T-helper 1 cell treated with Interleukin-12 subunit alpha and Interleukin-12 subunit beta and Interleukin-4 antibody, amounts not matched to agents 30 μg/mL and 1 μg/mL, for 36 hours (primary cell): ENCODE results near the gene RNF123.

Experiments used
- H3K27ac Mint-ChIP-seq: one replicate; pipeline ENCODE4 v1.8.0; 2021; ENCODE audit warnings: mild to moderate bottlenecking, mixed read lengths
- H3K27me3 Mint-ChIP-seq: one replicate; pipeline ENCODE4 v1.8.0; 2021; ENCODE audit warnings: low read depth, mixed read lengths
- H3K36me3 Mint-ChIP-seq: one replicate; pipeline ENCODE4 v1.8.0; 2021; ENCODE audit warnings: low read depth, mixed read lengths
- H3K4me1 Mint-ChIP-seq: one replicate; pipeline ENCODE4 v1.8.0; 2021; ENCODE audit warnings: low read depth, mixed read lengths
- H3K4me3 Mint-ChIP-seq: one replicate; pipeline ENCODE4 v1.8.0; 2021; ENCODE audit warnings: mild to moderate bottlenecking, moderate library complexity, mixed read lengths
- H3K9me3 Mint-ChIP-seq: one replicate; pipeline ENCODE4 v1.8.0; 2021; ENCODE audit warnings: mixed read lengths

Gene RNF123

DNA sequence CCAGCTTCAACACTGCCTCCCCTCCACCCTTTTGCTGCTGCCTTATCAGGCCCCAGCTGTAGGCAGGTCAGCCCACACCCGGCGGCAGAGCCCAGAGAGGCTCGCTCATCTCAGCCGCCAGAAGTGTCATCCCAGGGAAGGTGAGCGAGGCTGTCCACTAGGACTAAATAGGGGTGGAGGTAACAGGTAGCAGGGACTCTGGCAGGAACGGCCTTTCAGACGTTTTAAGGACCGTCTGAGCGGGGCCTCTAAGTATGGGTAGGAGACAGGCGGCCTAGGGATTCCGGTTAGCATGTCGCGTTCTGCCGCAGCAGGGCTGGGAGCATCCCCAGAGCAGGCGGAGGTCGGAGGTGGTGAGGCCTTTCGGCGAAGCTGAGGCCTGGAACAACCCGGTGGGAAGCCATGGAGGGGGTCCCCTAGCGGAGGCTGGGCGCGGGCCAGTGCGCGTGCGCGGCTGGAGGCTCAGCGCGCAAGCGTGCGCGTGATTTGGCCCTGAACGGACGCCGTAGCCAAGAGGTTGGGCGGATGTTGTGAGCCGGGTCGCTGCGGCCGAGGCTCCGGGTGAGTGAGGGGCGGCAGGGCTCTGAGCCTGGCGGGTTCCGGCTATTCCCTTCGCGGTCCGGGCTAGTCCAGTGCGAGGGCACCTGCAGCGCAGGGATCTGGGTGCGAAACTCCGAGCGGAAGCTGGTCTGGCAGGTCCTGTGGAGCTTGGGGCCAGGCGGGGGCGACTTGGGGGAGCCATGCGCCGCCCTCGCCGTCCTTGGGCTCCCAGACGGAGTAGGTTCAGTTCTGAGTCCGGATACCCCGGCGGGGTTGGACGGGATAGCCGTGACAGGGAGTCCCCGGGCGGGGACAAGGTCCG, at the start of gene RNF123, which contains the start of gene MST1:
TSS of gene RNF123 (plus strand) at position 512 of the 862 bp plus-strand sequence. CDS start 1,609 bp downstream, outside the sequence.
TSS of gene MST1 (minus strand) at position 429 of the 862 bp plus-strand sequence. CDS start 783 bp downstream, outside the sequence.
- Mint-ChIP-seq H3K9me3 (no peaks in the 10 kb centered on the region), H3K4me3 (peak within 1 kb of the TSS; percentile 95), H3K27ac (peak within 1 kb of the TSS; percentile 82), H3K36me3 (peaks cover 2% of the 10 kb centered on the region), H3K27me3 (no peaks in the 10 kb centered on the region), H3K4me1 (peaks cover 20% of the 10 kb centered on the region)

DNA sequence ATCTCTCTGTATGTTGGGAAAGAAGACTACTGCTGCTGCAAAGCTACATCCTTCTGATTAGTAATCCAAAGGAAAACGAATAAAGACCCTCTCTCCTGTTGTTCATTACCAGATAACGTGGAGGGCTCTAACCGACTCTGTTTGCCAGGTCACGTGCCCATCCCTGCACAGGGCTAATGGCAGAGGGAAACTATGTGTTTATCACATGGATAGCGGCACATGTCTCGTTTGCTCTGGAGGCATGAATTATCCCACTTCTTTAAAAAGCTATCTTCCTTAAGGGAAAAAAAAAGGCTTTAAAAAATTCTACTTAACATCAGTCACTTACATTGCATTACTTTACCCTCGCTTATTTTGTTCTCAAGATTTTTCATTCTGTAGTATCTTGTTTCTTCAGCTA, 48.1 kb upstream of the RNF123 start:
- no peaks in the 10 kb centered on the region for H3K9me3 Mint-ChIP-seq
- H3K27me3 Mint-ChIP-seq = peaks cover 9% of the 10 kb centered on the region
- no peaks in the 10 kb centered on the region for H3K36me3 Mint-ChIP-seq
- H3K4me1 Mint-ChIP-seq = peaks cover 4% of the 10 kb centered on the region
- no peak overlapping the region for H3K4me3 Mint-ChIP-seq
- H3K27ac Mint-ChIP-seq = no peak overlapping the region

DNA sequence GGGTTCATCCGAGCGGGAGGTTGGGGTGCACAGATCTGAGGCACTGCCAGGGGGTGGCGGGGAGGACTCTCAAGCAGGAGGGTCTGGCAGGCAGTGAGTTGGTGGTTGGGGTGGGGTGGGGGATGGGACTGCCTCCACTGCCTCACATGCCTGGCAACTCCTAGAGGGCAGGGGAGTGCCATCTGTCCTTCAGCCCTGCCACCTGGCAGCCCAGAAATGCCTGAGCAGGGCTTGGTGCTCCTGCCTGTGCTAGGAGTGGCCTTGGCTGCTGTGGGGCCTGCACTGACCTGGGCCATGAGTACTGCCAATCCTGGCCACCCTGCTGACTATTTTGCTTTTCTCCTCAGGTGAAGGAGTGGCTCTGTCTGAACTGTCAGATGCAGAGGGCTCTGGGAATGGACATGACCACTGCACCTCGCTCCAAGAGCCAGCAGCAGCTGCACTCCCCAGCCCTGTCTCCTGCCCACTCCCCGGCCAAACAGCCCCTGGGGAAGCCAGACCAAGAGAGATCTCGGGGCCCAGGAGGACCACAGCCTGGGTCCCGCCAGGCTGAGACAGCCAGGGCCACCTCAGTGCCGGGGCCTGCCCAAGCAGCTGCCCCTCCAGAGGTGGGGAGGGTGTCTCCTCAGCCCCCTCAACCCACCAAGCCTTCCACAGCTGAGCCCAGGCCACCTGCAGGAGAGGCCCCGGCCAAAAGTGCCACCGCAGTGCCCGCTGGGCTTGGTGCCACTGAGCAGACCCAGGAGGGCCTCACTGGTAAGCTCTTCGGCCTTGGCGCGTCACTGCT, 47.2 kb upstream of the RNF123 start:
- Mint-ChIP-seq H3K27me3 (peaks cover 9% of the 10 kb centered on the region), H3K4me1 (peaks cover under 1% of the 10 kb centered on the region), H3K36me3 (no peaks in the 10 kb centered on the region), H3K9me3 (no peaks in the 10 kb centered on the region), H3K27ac (no peak overlapping the region), H3K4me3 (no peak overlapping the region)

DNA sequence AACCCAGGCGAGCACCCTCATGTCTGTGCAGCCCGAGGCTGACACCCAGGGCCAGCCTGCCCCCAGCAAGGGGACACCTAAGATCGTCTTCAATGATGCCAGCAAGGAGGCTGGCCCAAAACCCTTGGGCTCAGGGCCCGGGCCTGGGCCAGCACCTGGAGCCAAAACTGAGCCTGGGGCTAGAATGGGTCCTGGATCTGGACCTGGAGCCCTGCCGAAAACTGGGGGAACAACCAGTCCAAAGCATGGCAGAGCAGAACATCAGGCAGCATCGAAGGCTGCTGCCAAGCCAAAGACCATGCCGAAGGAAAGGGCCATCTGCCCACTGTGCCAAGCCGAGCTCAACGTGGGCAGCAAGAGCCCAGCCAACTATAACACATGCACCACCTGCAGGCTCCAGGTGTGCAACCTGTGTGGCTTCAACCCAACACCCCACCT, 46.6 kb upstream of the RNF123 start:
- no peaks in the 10 kb centered on the region for H3K4me1 Mint-ChIP-seq
- no peaks in the 10 kb centered on the region for H3K9me3 Mint-ChIP-seq
- H3K36me3 Mint-ChIP-seq = no peaks in the 10 kb centered on the region
- H3K4me3 Mint-ChIP-seq = no peak overlapping the region
- H3K27me3 Mint-ChIP-seq = peaks cover 9% of the 10 kb centered on the region
- no peak overlapping the region for H3K27ac Mint-ChIP-seq

DNA sequence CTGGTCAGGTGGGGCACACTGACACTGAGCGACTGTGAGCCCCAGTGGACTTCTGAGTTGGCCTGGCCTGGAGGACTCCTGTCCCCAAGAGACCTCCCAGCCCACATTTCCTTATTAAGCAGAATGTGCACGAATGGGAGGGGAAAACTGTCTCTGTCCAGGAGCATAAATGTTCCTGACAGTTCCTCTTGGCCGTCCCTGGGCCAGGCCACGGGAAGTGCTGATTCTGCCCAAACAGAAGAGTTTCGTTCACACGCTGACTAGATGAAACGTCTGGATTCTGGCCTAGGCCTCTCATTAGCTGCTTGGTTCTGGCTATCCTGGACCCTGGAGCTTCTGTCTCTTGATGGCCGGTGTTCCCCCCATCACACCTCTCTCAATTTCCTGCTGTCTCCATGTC, 44.7 kb upstream of the RNF123 start:
- no peaks in the 10 kb centered on the region for H3K9me3 Mint-ChIP-seq
- no peaks in the 10 kb centered on the region for H3K36me3 Mint-ChIP-seq
- H3K27ac Mint-ChIP-seq = no peak overlapping the region
- no peaks in the 10 kb centered on the region for H3K4me1 Mint-ChIP-seq
- H3K27me3 Mint-ChIP-seq = peaks cover 9% of the 10 kb centered on the region
- no peak overlapping the region for H3K4me3 Mint-ChIP-seq

DNA sequence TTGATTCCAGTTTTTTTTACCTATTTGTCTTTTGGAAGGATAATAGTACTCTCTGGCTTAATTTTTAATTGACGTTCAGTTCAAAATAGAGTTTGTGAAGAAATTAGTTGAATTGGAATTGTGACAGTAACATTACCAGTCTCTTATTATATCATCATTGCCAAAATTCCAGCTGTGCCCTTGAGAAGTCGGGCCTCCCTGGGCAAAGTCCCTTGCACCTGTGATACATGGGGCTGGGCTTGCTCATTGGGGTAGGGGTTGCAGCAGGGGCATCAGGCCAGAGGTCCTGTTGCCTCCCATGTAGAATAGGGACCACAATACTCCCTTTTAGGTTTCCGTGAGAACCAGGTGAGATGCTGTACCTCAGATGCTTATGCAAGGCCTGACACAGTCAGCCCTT, 43.1 kb upstream of the RNF123 start:
- no peak overlapping the region for H3K27ac Mint-ChIP-seq
- no peaks in the 10 kb centered on the region for H3K9me3 Mint-ChIP-seq
- H3K4me3 Mint-ChIP-seq = no peak overlapping the region
- peaks cover 9% of the 10 kb centered on the region for H3K27me3 Mint-ChIP-seq
- H3K36me3 Mint-ChIP-seq = no peaks in the 10 kb centered on the region
- no peaks in the 10 kb centered on the region for H3K4me1 Mint-ChIP-seq

DNA sequence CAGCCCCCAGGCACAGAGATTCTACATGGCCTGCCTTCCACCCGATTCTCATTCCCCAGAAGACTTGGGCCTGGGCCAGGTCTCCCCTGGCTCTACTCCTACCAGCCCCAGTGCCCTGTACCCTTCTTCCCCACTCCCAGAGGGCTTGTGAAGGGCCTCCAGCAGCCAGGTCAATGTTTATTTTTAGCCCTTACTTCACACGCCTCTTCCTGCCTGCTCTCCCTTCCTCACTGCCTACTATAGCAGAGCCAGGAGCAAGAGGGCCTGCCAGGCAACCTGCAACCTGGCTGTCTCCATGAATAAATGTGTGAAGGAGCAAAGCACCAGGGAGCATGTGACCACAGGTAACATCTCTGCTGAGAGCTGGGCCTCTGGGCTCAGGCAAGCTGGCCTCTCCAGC, 41.6 kb upstream of the RNF123 start:
- H3K36me3 Mint-ChIP-seq = no peaks in the 10 kb centered on the region
- H3K9me3 Mint-ChIP-seq = no peaks in the 10 kb centered on the region
- H3K4me3 Mint-ChIP-seq = no peak overlapping the region
- H3K27ac Mint-ChIP-seq = no peak overlapping the region
- H3K4me1 Mint-ChIP-seq = no peaks in the 10 kb centered on the region
- peaks cover 5% of the 10 kb centered on the region for H3K27me3 Mint-ChIP-seq

DNA sequence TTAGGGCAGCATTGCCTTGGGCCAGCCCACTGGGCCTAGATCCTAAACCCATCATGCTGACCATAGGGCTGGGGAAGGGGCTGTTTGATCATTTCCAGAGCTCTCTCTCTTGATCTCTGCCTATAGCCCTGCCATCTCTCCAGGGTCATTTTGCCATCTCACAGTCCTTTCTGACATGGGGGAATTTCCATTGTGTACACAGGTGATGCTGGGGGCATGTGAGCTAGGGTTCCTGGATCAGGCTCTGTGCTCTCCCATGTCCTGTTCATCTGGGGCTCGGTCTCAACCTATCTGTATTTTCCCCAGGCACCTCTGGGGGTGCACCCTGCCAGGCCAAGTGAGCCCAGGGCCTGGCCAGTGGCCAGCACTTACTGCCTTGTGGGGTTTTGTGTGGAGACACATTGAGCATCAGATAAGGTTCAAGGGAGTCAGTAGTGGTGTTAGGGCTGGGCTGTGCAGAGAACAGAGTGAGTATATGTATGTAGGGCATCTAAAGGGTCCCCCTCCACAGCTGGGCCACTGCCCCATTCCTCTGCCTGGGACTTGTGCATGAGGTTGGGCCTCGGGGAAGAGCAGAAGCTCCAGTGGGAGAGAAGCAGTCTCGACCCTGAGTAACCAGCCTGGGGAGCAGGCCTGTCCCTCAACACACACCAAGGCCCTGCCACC, 40.9 kb upstream of the RNF123 start:
- Mint-ChIP-seq H3K36me3 (no peaks in the 10 kb centered on the region), H3K4me3 (no peak overlapping the region), H3K27ac (no peak overlapping the region), H3K27me3 (peaks cover 5% of the 10 kb centered on the region), H3K9me3 (no peaks in the 10 kb centered on the region), H3K4me1 (no peaks in the 10 kb centered on the region)

DNA sequence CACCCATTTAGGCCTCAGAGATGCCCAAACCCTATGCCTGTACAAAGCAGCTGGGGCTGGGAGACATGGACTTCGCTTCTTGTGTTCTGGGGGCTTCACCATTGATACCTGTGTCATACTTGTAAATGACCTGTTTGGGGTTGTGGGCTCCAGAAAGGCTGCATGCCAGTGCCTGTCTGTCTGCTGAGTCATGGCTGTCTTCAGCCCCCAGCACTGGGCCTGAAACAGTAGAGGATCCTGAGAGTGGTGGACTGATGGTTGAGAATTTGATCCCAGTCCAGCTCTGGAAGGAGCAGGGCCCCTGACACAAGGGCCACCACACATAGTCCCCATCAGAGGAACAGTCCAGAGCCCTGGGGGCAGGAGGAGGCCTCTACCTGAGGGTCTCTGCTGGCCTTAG, 39.8 kb upstream of the RNF123 start:
- Mint-ChIP-seq H3K27me3 (peaks cover 5% of the 10 kb centered on the region), H3K27ac (no peak overlapping the region), H3K9me3 (no peaks in the 10 kb centered on the region), H3K4me1 (no peaks in the 10 kb centered on the region), H3K36me3 (no peaks in the 10 kb centered on the region), H3K4me3 (no peak overlapping the region)

DNA sequence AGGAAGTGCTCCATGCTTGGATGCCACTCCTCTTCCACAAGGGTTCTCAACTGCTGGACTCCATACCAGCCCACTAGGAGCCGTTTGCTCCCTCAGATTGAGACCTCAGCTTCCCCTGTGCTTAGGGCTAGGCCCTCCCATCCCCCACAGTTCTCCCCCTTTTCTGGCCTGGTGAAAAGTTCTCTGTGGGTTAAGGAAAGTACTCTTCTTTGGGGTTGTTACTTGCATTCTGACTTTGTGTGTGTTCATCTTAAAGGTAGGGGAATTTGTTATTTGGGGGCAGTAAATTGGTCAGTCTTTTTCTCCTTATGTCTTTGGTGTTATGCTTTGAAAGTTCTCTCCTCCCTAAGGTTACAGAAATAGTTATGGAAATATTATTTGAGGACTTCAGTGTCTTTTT, 39.2 kb upstream of the RNF123 start:
- Mint-ChIP-seq H3K4me3 (no peak overlapping the region), H3K9me3 (no peaks in the 10 kb centered on the region), H3K27me3 (peaks cover 3% of the 10 kb centered on the region), H3K27ac (no peak overlapping the region), H3K4me1 (no peaks in the 10 kb centered on the region), H3K36me3 (no peaks in the 10 kb centered on the region)

DNA sequence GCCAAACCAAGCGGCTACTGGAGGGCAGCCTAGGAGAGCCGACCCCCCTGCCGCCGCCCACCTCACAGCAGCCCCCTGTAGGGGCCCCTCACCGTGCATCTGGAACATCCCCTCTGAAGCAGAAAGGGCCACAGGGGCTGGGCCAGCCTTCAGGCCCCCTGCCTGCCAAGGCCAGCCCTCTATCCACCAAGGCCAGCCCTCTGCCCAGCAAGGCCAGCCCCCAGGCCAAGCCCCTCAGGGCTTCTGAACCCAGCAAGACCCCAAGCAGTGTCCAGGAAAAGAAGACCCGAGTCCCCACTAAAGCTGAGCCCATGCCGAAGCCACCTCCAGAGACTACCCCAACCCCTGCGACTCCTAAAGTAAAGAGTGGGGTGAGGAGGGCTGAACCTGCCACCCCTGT, 38.7 kb upstream of the RNF123 start:
- H3K36me3 Mint-ChIP-seq = no peaks in the 10 kb centered on the region
- H3K27me3 Mint-ChIP-seq = no peaks in the 10 kb centered on the region
- no peak overlapping the region for H3K4me3 Mint-ChIP-seq
- no peaks in the 10 kb centered on the region for H3K4me1 Mint-ChIP-seq
- no peak overlapping the region for H3K27ac Mint-ChIP-seq
- no peaks in the 10 kb centered on the region for H3K9me3 Mint-ChIP-seq

DNA sequence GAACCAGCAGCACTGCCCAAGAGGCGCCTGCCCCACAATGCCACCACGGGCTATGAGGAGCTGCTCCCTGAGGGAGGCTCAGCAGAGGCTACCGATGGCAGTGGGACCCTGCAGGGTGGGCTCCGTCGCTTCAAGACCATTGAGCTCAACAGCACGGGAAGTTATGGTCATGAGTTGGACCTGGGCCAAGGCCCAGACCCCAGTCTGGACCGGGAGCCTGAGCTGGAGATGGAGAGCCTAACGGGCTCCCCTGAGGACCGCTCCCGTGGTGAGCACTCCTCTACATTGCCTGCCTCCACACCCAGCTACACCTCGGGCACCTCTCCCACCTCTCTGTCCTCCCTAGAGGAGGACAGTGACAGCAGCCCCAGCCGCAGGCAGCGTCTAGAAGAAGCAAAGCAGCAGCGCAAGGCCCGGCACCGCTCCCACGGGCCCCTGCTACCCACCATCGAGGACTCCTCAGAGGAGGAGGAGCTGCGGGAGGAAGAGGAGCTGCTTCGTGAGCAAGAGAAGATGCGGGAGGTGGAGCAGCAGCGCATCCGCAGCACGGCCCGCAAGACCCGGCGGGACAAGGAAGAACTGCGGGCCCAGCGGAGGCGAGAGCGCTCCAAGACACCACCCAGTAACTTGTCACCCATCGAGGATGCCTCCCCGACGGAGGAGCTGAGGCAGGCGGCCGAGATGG, 37.0 kb upstream of the RNF123 start:
- Mint-ChIP-seq H3K4me1 (no peaks in the 10 kb centered on the region), H3K4me3 (no peak overlapping the region), H3K27ac (no peak overlapping the region), H3K36me3 (no peaks in the 10 kb centered on the region), H3K9me3 (no peaks in the 10 kb centered on the region), H3K27me3 (no peaks in the 10 kb centered on the region)

DNA sequence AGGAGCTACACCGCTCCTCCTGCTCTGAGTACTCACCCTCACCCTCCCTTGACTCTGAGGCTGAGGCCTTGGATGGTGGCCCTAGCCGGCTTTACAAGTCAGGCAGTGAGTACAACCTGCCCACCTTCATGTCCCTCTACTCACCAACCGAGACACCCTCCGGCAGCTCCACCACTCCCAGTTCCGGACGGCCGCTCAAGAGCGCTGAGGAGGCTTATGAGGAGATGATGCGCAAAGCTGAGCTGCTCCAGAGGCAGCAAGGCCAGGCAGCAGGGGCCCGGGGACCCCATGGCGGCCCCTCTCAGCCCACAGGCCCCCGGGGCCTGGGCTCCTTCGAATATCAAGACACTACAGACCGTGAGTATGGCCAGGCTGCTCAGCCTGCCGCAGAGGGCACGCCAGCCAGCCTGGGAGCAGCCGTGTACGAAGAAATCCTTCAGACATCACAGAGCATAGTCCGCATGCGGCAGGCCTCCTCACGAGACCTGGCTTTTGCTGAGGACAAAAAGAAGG, 36.4 kb upstream of the RNF123 start:
- no peaks in the 10 kb centered on the region for H3K9me3 Mint-ChIP-seq
- H3K4me3 Mint-ChIP-seq = no peak overlapping the region
- H3K27me3 Mint-ChIP-seq = no peaks in the 10 kb centered on the region
- no peaks in the 10 kb centered on the region for H3K4me1 Mint-ChIP-seq
- H3K36me3 Mint-ChIP-seq = no peaks in the 10 kb centered on the region
- no peak overlapping the region for H3K27ac Mint-ChIP-seq

DNA sequence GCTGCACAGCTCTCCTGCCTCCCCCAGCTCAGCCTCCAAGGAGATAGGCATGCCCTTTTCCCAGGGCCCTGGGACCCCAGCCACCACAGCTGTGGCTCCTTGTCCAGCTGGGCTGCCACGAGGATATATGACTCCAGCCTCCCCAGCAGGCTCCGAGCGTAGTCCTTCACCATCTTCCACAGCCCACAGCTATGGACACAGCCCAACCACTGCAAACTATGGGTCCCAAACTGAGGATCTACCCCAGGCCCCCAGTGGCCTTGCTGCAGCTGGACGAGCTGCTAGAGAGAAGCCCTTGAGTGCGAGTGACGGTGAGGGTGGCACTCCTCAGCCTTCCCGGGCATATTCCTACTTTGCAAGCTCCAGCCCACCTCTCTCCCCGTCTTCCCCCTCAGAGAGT, 35.7 kb upstream of the RNF123 start:
- Mint-ChIP-seq H3K27ac (no peak overlapping the region), H3K4me1 (no peaks in the 10 kb centered on the region), H3K27me3 (no peaks in the 10 kb centered on the region)

More for the DNA sequence above, 35.7 kb upstream of the RNF123 start:
- Mint-ChIP-seq H3K9me3 (no peaks in the 10 kb centered on the region), H3K4me3 (no peak overlapping the region), H3K36me3 (no peaks in the 10 kb centered on the region)
